ENCODE data around the gene ZNF85.

GRCh38 chr19:20964798-20965197, 41.7 kb downstream of the ZNF85 start:
- no peak for TF ChIP-seq CTCF (IDR thresholded peaks at IDR 0.05)
- no peak for TF ChIP-seq POLR2A (IDR thresholded peaks at IDR 0.05)

All from suprapubic skin (tissue), 3 donors.